HG03354 (cell line): ENCODE data around the gene ELN.

Experiments
- ATAC-seq: cut with Tn5 transposase; IDR thresholded peaks from one replicate; pipeline ENCODE4 v1.9.1; 2021; ENCODE audit warnings: mild to moderate bottlenecking; ENCODE audit not compliant: unreplicated experiment, poor library complexity, severe bottlenecking

The ELN gene

DNA sequence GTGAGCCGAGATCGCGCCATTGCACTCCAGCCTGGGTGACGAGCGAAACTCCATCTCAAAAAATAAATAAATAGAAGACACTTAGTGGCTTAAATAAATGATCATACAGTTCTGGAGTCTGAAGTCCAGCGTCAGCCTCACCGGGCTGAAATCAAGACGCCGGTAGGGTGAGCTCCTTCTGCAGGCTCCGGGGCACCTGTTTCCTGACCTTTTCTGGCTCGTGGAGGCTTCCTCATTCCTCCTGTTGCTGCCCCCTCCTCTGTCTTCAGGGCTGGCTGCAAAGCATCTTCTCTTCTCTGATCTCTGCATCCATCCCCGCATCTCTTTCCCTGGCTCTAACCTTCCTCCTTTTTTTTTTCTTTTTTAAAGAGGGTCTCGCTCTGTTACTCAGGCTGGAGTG is 88.4 kb downstream of the ELN start:
- ATAC-seq: no peak
